Activated CD4-positive, CD25-positive, alpha-beta regulatory T cell (primary cell): ENCODE results near the gene NT5C2.

Source experiments
- DNase-seq, 4 experiments: peaks; one replicate each; lab custom pipeline; 2025; lab: John Stamatoyannopoulos, UW

Gene NT5C2

DNA sequence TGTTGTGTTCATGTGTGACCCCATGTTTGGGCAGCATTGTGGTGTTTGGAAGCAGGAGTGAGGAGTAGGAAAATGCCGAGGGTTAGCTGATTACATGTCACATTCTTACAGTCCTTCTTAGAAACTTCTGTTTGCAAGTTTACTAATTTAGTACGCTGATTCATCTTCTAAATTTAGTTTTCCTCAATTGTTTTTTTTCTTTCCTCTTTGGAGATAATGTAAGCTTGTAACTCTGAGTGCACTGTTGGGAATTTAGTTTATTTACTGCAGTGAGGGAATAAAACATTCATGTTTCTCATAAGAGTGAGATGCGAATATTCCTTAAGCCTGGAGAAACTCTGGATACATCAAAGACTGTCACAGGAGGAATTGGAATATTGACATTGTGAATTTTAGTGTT lies 135.0 kb downstream of the NT5C2 start:
- DNase-seq, result no peak

DNA sequence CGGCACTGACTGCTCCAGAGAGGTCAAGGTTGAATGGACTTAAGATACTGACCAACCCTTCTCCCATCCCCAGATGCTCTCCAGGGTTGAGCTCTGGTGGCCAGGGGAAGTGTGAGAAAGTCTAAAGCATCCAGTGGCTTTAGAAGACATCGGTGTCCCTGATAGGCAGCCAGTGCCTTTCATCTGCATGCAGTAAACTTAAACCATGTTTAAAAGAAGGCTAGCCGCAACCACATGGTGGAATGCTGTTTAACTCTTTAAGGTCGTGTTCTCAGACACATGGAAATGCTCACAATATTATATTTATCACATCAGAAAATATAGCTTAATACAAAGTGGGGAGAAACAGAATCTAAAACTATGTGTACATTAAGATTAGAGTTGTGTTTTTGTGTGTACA lies 138.0 kb downstream of the NT5C2 start:
- DNase-seq, result no peak

DNA sequence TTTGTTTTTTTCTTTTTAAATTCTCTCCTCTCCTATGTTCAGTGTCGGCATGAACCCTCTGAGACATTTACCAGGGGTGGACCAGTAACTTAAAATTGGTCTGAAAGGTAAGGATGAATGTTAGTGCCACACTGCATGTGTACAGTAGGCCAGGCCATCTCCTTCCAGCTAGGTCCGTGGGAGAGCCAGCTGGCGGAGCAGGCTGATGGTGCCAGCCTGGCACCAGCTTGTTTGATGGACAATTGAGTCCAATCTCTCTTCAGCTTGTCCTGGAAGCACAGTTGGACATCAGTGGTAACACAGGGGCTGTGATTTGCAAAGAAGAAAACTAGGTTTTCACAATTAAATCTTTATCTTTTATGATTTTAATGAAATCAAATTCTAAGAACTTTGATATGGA lies 138.5 kb downstream of the NT5C2 start:
- DNase-seq, result no peak

DNA sequence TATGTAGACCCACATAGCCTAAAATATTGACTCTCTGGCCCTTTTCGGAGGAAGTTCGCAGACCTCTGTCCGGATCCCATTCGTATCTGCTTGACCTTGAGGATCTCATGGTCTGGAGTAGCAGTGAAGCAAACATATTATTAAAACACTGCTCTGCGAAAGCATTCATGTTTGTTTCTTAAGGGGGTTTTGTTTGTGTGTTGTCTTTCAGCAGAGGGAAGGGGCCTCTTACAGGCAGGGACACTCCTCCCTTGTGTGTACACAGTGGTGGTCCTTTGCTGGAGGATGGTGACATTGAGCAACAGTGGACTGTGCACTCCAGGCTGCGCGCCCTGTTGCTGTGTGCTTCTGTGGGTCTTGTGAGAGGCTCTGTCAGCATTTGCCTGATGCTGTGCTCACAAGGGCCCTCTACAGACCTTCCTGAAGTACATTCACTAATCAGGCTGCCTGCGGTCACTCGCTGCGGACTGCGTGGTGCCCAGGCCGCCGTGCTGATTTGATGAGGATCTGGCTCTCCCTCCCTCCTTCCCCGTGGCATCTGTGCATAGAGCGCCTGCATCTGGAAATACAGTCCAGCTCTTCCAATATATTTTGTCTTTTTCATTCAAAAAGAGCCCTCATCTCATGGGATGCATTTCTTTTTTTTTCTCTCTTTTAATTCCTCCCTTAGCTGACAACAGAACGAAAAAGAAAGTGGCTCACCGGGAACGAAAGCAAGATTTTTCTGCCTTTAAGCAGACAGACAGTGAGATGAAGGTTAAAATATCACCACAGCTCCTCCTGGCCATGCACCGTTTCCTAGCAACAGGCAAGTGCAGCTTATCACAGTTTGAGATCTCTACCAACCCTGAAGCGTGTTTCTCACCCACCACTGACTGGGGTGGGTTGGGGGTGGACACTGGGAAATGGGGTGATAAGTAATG lies 139.2 kb downstream of the NT5C2 start:
- DNase-seq, result no peak

DNA sequence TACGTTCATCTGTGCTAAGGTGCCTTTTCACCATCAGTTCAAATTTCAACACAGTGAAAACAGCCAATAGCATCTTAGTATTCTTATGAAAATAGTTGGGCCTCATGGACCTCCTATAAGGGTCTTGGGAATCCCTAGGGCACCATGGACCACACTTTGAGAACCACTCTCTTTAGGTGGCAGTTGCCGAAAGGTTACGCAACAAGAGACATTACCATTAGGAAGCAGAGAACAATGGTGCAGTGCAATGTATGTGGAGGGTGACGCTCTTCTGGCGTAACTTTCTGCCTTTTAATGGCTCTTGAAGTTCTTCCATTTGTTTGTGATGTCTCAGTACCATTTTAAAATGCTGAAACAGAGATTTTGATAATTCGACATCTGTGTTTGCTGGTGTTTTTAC lies 143.8 kb downstream of the NT5C2 start:
- no peak for DNase-seq

DNA sequence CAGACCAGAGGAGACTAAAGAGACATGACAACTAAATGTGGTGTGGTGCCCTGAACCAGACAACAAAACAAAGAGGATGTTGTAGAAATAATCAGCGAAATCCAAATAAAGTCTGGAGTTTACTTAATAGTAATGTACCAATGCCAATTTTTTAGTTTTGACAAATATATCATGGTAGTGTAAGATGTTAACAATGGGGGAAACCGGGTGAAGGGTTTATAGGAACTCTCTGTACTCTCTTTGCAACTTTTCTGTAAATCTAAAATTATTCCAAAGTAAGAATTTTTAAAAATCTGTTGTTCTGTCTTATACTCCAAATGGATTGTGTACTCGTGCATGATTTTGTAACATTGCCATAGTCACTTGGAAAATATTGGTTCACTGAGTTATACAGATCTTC lies 145.7 kb downstream of the NT5C2 start:
- DNase-seq, result no peak

DNA sequence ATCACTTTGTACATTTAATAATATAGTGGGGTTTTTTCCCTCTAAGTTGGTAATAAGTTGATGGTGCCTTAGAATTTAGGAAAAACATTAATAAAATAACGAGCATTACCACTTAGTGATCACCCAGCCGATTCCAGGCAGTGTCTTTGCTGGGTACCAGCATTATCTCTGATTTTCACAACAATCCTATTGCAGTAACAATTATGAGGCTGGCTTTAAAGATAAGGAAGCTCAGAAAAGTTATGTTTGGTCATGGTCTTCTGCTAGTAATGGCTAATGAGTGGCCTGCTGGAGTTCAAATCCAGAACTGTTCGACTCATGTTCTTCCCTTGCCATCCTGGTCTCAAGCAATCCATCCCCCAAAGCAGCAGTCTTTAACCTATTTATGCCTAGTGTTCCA lies 147.1 kb downstream of the NT5C2 start:
- DNase-seq, result no peak

DNA sequence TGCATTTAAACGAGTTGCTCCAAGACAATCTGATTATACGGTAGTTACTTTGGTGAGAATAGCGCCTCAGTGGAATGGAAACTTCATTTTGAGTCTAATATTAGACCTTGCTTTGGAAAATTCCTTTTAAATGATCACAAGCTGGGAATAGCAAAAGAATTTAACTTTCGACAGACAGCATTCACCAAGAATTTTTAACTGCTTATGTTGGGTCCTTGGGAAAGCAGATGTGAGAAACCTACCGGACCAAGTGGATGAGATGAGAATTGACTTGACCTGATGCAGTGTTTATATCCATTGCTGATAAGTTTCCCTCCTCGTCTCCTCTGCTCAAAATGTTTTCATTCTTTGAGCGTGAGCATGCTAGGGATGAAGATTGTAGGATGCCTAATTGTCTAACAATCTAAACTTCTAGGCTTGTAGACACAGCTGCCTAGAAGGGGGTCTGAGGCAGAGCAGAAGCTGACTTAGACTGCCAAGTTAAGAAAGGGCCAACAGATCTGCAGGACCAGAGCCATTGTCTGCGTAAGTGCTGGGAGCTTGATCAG lies 148.1 kb downstream of the NT5C2 start:
- no peak for DNase-seq

DNA sequence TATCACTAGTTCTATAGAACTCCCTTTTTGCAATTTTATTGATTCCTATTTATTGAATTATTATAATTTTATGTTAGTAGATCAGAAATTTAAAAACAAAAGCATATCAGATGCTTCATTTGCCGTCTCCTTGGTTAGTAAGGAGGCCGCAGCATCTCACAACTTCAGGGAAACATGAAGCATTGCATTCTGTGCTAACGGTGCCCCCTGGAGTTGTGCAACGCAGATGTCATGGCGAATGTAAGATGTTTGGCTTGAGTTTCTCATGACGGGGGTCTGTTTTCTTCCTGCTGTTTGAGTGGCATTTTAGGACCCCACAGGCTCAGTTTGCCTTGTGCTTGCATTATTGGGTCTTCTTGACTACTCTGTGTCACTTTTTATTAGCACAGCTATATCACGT lies 150.2 kb downstream of the NT5C2 start:
- no peak for DNase-seq

DNA sequence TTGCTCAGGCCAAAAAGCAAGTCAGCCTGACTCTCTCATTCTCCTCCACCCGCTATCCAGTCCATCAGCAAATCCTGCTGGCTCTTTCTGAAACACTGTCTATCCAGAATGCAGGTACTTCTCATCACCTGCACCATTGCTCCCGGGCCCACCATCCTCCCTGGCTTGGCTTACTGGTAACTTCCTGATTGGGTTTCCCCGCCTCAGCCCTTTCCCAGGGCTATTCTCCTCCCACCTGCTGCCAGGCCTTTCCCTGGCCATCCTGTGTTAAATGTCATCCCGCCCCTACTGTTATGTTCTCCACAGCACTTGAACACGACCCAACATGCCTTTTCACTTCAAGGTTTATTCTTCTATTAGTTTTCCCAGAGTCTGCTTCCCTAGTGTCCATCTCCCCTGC lies 150.9 kb downstream of the NT5C2 start:
- DNase-seq, result no peak

DNA sequence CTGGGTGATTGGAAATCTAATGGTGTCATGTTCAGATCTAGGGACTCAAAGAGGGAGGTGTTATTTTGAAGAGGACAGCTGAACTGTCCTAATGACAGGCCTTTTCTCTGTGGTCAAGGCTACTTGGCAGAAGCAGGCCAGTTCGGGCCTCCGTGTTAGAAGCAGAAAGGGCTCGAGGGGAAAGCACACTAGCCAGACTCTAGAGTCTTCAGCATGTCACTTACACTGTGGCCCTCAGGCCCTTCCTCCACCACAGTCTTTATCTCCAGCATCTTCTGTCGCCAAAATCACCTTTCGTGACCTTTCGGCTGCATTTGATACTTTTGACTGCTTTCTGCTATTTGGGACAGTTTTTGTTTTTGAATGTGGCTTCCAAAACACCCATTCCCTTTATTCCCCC lies 151.7 kb downstream of the NT5C2 start:
- DNase-seq, result no peak

DNA sequence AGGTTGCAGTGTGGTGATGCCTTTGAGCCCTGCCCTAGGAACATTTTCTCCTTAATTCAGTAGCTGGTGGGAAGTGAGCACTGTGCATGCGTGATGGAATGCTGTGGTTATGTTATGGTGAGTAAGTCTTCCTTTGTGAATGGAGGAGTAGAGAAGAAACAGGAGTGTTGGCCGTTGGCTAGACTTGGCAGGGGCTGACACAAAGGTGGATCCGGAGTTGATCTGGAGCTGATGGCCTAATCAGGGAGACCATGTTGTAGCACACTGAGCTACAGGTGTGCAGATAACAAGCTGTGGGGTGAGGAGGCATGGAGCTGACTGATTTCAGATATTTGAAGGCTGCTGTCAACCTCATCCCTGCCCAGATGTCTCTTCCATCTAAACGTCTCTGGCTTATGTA lies 152.7 kb downstream of the NT5C2 start:
- no peak for DNase-seq

DNA sequence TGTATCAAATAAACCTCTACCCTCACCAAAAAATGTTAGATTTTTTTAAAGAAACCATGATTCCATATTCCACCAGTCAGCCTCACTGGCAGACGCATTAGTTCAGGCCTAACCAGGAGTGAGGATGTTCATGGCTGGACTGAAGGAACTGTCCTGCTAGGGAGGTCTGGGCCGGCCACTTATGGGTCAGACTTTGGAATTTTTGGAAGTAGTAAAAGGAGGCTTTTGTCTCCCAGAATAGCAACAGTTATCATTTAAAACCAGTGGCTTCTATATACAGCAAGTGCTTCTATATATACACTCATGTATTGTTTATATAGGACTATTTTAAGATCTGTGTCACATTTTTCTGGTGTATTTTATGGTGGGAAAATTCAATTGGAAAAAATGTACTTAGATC lies 154.5 kb downstream of the NT5C2 start:
- DNase-seq, result no peak
